ENCODE measurements around the gene DAGLB.
"Not testable (repeated sequence)": the region's sequence is repeated elsewhere in the genome, so short reads cannot be mapped to it uniquely, and the experiment has no call there.

DAGLB gene

GRCh38 chr7:6380310-6381095 lies 67.3 kb downstream of the DAGLB start:
- Histone ChIP-seq H3K4me1 (ENCODE audit: control insufficient read depth, insufficient read depth, low read length) (no peaks in the 10 kb centered on the region; the same call in 1 of the 2 replicates), H3K27me3 (ENCODE audit: control insufficient read depth, insufficient read depth, low read length) (no peaks in the 10 kb centered on the region), H3K36me3 (ENCODE audit: control insufficient read depth, insufficient read depth, low read length) (no peaks in the 10 kb centered on the region), H3K4me3 (ENCODE audit: low read length) (no peak overlapping the region), H3K9me3 (ENCODE audit: control insufficient read depth, insufficient read depth, low read length) (no peaks in the 10 kb centered on the region), H3K27ac (ENCODE audit: low read length) (no peak overlapping the region)
- no peak for DNase-seq (ENCODE audit: low read depth, low spot score)
- WGBS (ENCODE audit: insufficient coverage, insufficient read length), result no CpG with 5 or more reads among the region's 3 CpGs

GRCh38 chr7:6379886-6380285 lies 67.9 kb downstream of the DAGLB start:
- Histone ChIP-seq H3K27ac (ENCODE audit: low read length) (no peak overlapping the region), H3K36me3 (ENCODE audit: control insufficient read depth, insufficient read depth, low read length) (no peaks in the 10 kb centered on the region), H3K4me3 (ENCODE audit: low read length) (no peak overlapping the region), H3K4me1 (ENCODE audit: control insufficient read depth, insufficient read depth, low read length) (no peaks in the 10 kb centered on the region; the same call in 1 of the 2 replicates), H3K27me3 (ENCODE audit: control insufficient read depth, insufficient read depth, low read length) (no peaks in the 10 kb centered on the region), H3K9me3 (ENCODE audit: control insufficient read depth, insufficient read depth, low read length) (no peaks in the 10 kb centered on the region)
- WGBS (ENCODE audit: insufficient coverage, insufficient read length), result no CpG with 5 or more reads among the region's 7 CpGs
- DNase-seq (ENCODE audit: low read depth, low spot score), result no peak

DNA sequence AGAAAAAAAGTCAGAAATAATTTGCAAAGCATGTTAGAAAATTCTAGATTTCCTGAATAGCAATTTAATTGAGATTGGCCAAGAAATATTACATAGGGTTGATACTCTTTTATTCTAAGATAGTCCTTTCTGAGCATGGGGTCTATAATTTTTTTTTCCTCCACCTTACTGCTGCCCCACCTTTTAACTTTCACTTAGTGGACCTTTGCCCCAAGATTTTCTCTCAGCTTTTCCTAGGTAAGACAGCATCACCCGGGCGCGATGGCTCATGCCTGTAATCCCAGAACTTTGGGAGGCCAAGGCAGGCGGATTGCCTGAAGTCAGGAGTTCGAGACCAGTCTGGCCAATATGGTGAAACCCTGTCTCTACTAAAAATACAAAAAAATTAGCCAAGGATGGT lies 69.2 kb downstream of the DAGLB start:
- WGBS (ENCODE audit: insufficient coverage, insufficient read length), result no CpG with 5 or more reads among the region's 5 CpGs
- H3K4me3 ChIP-seq (ENCODE audit: low read length); H3K27ac ChIP-seq (ENCODE audit: low read length); H3K27me3 ChIP-seq (ENCODE audit: control insufficient read depth, insufficient read depth, low read length); H3K36me3 ChIP-seq (ENCODE audit: control insufficient read depth, insufficient read depth, low read length); DNase-seq (ENCODE audit: low read depth, low spot score); H3K9me3 ChIP-seq (ENCODE audit: control insufficient read depth, insufficient read depth, low read length); H3K4me1 ChIP-seq (ENCODE audit: control insufficient read depth, insufficient read depth, low read length): not testable (repeated sequence)

DNA sequence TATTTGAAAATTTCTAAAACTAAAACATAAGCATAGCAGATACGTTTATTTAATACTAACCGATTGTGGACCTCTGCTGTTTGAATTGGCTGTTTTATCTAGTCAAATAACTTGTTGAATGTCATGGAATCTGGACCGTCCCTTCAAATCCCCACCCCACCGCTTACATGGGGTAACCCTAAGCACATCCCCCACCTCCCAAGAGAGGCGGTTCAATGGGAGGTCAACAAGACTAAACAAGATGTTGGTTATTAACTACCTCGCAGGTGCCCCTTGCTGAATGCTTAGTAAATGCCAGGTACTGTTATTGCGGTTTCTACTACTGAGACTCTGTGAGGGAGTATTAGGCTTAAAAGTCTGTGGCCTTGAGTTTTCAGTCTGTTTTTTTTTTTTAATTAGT lies 70.9 kb downstream of the DAGLB start:
- Histone ChIP-seq H3K27ac (ENCODE audit: low read length) (no peak overlapping the region), H3K4me3 (ENCODE audit: low read length) (no peak overlapping the region), H3K9me3 (ENCODE audit: control insufficient read depth, insufficient read depth, low read length) (no peaks in the 10 kb centered on the region), H3K4me1 (ENCODE audit: control insufficient read depth, insufficient read depth, low read length) (no peaks in the 10 kb centered on the region; the same call in 1 of the 2 replicates), H3K36me3 (ENCODE audit: control insufficient read depth, insufficient read depth, low read length) (no peaks in the 10 kb centered on the region), H3K27me3 (ENCODE audit: control insufficient read depth, insufficient read depth, low read length) (no peaks in the 10 kb centered on the region)
- WGBS (ENCODE audit: insufficient coverage, insufficient read length), result no CpG with 5 or more reads among the region's 7 CpGs
- no peak for DNase-seq (ENCODE audit: low read depth, low spot score)

DNA sequence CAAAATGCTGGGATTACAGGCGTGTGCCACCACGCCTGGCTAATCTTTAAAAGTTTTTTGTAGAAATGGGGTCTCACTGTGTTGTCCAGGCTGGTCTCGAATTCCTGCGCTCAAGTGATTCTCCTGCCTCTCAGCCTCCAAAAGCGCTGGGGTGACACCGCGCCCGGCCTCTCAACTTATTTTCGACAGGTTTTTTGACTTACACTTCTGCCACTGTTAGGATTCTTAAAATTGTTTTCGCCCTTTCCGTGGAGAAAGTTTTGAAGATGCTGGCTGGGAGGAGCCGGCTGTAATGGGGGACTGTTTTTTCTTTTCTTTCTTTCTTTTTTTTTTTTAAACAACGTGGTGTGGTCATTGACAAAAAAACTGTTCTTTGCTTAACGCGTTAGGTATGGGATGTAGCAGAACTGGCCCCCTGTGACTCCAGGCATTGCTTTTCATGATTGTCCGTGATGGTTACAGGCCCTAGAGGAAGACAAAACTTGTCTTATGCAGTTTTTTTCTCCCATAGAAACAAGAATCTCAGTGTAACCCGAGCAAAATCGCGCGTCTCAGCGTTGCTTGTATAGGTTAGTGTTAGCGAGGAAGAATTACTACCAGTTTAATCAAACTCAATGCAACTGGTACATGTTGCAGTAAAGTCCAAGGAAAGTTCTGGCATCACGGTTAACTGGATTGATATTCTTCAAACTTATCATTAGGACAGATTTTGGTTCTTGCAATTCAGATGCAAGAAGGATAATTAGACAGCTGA lies 72.2 kb downstream of the DAGLB start:
- no peaks in the 10 kb centered on the region for H3K9me3 ChIP-seq (ENCODE audit: control insufficient read depth, insufficient read depth, low read length)
- no peaks in the 10 kb centered on the region for H3K27me3 ChIP-seq (ENCODE audit: control insufficient read depth, insufficient read depth, low read length)
- DNase-seq (ENCODE audit: low read depth, low spot score), result no peak
- no peaks in the 10 kb centered on the region for H3K36me3 ChIP-seq (ENCODE audit: control insufficient read depth, insufficient read depth, low read length)
- H3K4me3 ChIP-seq (ENCODE audit: low read length), result peak overlapping the region; percentile 88
- WGBS (ENCODE audit: insufficient coverage, insufficient read length), result no CpG with 5 or more reads among the region's 23 CpGs
- no peaks in the 10 kb centered on the region; the same call in 1 of the 2 replicates for H3K4me1 ChIP-seq (ENCODE audit: control insufficient read depth, insufficient read depth, low read length)
- no peak overlapping the region for H3K27ac ChIP-seq (ENCODE audit: low read length)

GRCh38 chr7:6367701-6368211 lies 80.0 kb downstream of the DAGLB start:
- H3K9me3 ChIP-seq (ENCODE audit: control insufficient read depth, insufficient read depth, low read length), result no peaks in the 10 kb centered on the region
- no peaks in the 10 kb centered on the region for H3K36me3 ChIP-seq (ENCODE audit: control insufficient read depth, insufficient read depth, low read length)
- H3K4me3 ChIP-seq (ENCODE audit: low read length), result no peak overlapping the region
- no peak overlapping the region for H3K27ac ChIP-seq (ENCODE audit: low read length)
- no peaks in the 10 kb centered on the region for H3K4me1 ChIP-seq (ENCODE audit: control insufficient read depth, insufficient read depth, low read length)
- no peaks in the 10 kb centered on the region; the same call in 1 of the 2 replicates for H3K27me3 ChIP-seq (ENCODE audit: control insufficient read depth, insufficient read depth, low read length)
- WGBS (ENCODE audit: insufficient coverage, insufficient read length), result no CpG with 5 or more reads among the region's 4 CpGs
- no peak for DNase-seq (ENCODE audit: low read depth, low spot score)

GRCh38 chr7:6365451-6365850 lies 82.3 kb downstream of the DAGLB start:
- no peaks in the 10 kb centered on the region for H3K9me3 ChIP-seq (ENCODE audit: control insufficient read depth, insufficient read depth, low read length)
- H3K27ac ChIP-seq (ENCODE audit: low read length), result no peak overlapping the region
- no peak overlapping the region for H3K4me3 ChIP-seq (ENCODE audit: low read length)
- no peaks in the 10 kb centered on the region for H3K4me1 ChIP-seq (ENCODE audit: control insufficient read depth, insufficient read depth, low read length)
- H3K36me3 ChIP-seq (ENCODE audit: control insufficient read depth, insufficient read depth, low read length), result no peaks in the 10 kb centered on the region
- no peak for DNase-seq (ENCODE audit: low read depth, low spot score)
- H3K27me3 ChIP-seq (ENCODE audit: control insufficient read depth, insufficient read depth, low read length), result no peaks in the 10 kb centered on the region; the same call in 1 of the 2 replicates
- no CpG with 5 or more reads among the region's 5 CpGs for WGBS (ENCODE audit: insufficient coverage, insufficient read length)

DNA sequence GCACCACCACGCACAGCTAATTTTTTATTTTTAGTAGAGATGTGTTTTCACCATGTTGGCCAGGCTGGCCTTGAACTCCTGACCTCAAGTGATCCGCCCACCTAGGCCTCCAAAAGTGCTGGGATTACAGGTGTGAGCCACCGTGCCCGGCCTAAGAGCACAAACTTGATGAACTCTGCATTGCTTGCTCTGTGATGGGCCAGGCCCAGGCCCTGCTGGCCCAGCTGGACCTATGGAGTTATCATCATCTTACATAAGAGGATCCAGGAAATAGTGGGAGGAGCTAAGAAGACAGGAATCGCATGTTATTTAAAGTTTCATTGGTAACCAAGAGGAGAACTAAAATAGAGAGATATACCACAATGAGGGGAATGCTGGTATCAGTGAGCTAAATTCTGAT lies 86.9 kb downstream of the DAGLB start:
- WGBS (ENCODE audit: insufficient coverage, insufficient read length), result no CpG with 5 or more reads among the region's 5 CpGs
- H3K4me3 ChIP-seq (ENCODE audit: low read length), result no peak overlapping the region
- no peaks in the 10 kb centered on the region for H3K4me1 ChIP-seq (ENCODE audit: control insufficient read depth, insufficient read depth, low read length)
- H3K9me3 ChIP-seq (ENCODE audit: control insufficient read depth, insufficient read depth, low read length), result no peaks in the 10 kb centered on the region
- H3K27ac ChIP-seq (ENCODE audit: low read length), result no peak overlapping the region
- no peak for DNase-seq (ENCODE audit: low read depth, low spot score)
- no peaks in the 10 kb centered on the region for H3K36me3 ChIP-seq (ENCODE audit: control insufficient read depth, insufficient read depth, low read length)
- H3K27me3 ChIP-seq (ENCODE audit: control insufficient read depth, insufficient read depth, low read length), result no peaks in the 10 kb centered on the region; the same call in 1 of the 2 replicates

DNA sequence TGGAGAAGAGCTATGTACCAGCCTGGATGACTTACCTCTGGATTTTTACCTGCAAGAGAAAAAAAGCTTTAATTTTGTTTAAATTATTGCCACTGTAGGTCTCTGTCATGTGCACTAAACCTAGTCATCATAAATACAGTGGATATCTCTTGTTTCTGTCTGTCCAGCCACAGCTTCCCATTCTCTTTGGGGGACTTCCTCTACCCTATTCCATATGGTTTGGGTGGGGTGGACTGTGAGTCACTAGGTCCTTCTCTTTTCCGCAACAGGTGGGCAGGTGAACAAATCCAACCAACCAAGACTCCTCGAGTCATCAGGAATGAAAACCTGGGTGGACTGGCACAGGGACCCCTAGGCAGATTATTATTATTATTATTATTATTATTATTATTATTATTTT lies 88.0 kb downstream of the DAGLB start:
- no CpG with 5 or more reads among the region's 2 CpGs for WGBS (ENCODE audit: insufficient coverage, insufficient read length)
- Histone ChIP-seq H3K9me3 (ENCODE audit: control insufficient read depth, insufficient read depth, low read length) (no peaks in the 10 kb centered on the region), H3K27ac (ENCODE audit: low read length) (no peak overlapping the region), H3K27me3 (ENCODE audit: control insufficient read depth, insufficient read depth, low read length) (no peaks in the 10 kb centered on the region), H3K4me1 (ENCODE audit: control insufficient read depth, insufficient read depth, low read length) (no peaks in the 10 kb centered on the region), H3K4me3 (ENCODE audit: low read length) (no peak overlapping the region), H3K36me3 (ENCODE audit: control insufficient read depth, insufficient read depth, low read length) (no peaks in the 10 kb centered on the region)
- DNase-seq (ENCODE audit: low read depth, low spot score), result no peak
